Measurements from ENCODE around the gene MTA1. TPM values are rescaled to one million over a fixed set of nuclear protein-coding genes. Genes with fewer than 3 reads are reported as not detected.
A peak's percentile ranks its signal among the peaks of the same experiment; 100 is the strongest.

The MTA1 gene
- total and polyA plus RNA-seq, 2 donors from 2014 or later, result 30.4 to 112 TPM

GRCh38 chr14:105385698-105386365 lies 33.8 kb upstream of the MTA1 start:
- Histone ChIP-seq H3K9ac (ENCODE audit: low read length in 3 of 3) (no peak overlapping the region), H3K36me3 (ENCODE audit: control insufficient read depth in 2 of 3, insufficient read depth in 3 of 3, low read length in 3 of 3) (peaks cover 0 to 17% (median 5%) of the 10 kb centered on the region in 3 donors), H3K4me3 (ENCODE audit: low read length in 3 of 3) (no peak overlapping the region), H3K4me1 (ENCODE audit: control insufficient read depth in 2 of 3, insufficient read depth in 2 of 3, low read depth in 1 of 3, low read length in 3 of 3) (no peaks in the 10 kb centered on the region), H3K27ac (ENCODE audit: low read depth in 2 of 2, low read length in 2 of 2) (no peak overlapping the region), H3K9me3 (ENCODE audit: control insufficient read depth in 2 of 3, insufficient read depth in 1 of 3, low read length in 3 of 3) (no peaks in the 10 kb centered on the region), H3K27me3 (ENCODE audit: control insufficient read depth, insufficient read depth, low read length) (no peaks in the 10 kb centered on the region)
- FAIRE-seq (no peak), DNase-seq (peak in 1 of 5 donors; percentile 63)
- TF ChIP-seq, protein P1, sequence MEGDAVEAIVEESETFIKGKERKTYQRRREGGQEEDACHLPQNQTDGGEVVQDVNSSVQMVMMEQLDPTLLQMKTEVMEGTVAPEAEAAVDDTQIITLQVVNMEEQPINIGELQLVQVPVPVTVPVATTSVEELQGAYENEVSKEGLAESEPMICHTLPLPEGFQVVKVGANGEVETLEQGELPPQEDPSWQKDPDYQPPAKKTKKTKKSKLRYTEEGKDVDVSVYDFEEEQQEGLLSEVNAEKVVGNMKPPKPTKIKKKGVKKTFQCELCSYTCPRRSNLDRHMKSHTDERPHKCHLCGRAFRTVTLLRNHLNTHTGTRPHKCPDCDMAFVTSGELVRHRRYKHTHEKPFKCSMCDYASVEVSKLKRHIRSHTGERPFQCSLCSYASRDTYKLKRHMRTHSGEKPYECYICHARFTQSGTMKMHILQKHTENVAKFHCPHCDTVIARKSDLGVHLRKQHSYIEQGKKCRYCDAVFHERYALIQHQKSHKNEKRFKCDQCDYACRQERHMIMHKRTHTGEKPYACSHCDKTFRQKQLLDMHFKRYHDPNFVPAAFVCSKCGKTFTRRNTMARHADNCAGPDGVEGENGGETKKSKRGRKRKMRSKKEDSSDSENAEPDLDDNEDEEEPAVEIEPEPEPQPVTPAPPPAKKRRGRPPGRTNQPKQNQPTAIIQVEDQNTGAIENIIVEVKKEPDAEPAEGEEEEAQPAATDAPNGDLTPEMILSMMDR (IDR thresholded peaks at IDR 0.05; ENCODE audit: borderline replicate concordance, extremely low read depth, insufficient read depth), result no peak
- intact Hi-C loops (cut with DNase I), result no loop called here

GRCh38 chr14:105386581-105387529 lies 32.8 kb upstream of the MTA1 start:
- Histone ChIP-seq H3K4me1 (ENCODE audit: control insufficient read depth in 2 of 3, insufficient read depth in 2 of 3, low read depth in 1 of 3, low read length in 3 of 3) (no peaks in the 10 kb centered on the region), H3K27me3 (ENCODE audit: control insufficient read depth, insufficient read depth, low read length) (no peaks in the 10 kb centered on the region), H3K4me3 (ENCODE audit: low read length in 3 of 3) (no peak overlapping the region), H3K27ac (ENCODE audit: low read depth in 2 of 2, low read length in 2 of 2) (no peak overlapping the region), H3K9me3 (ENCODE audit: control insufficient read depth in 2 of 3, insufficient read depth in 1 of 3, low read length in 3 of 3) (no peaks in the 10 kb centered on the region), H3K36me3 (ENCODE audit: control insufficient read depth in 2 of 3, insufficient read depth in 3 of 3, low read length in 3 of 3) (peaks cover 0 to 14% (median 4%) of the 10 kb centered on the region in 3 donors), H3K9ac (ENCODE audit: low read length in 3 of 3) (no peak overlapping the region)
- peak in 1 of 5 donors; percentile 70 for DNase-seq
- intact Hi-C loops (cut with DNase I), result no loop called here
- no peak for FAIRE-seq
- TF ChIP-seq, protein P1 (IDR thresholded peaks at IDR 0.05; ENCODE audit: borderline replicate concordance, extremely low read depth, insufficient read depth), result no peak

GRCh38 chr14:105387530-105387922 lies 32.1 kb upstream of the MTA1 start:
- intact Hi-C loops (cut with DNase I), result no loop called here
- peaks cover 0 to 8% (median 4%) of the 10 kb centered on the region in 3 donors for H3K36me3 ChIP-seq (ENCODE audit: control insufficient read depth in 2 of 3, insufficient read depth in 3 of 3, low read length in 3 of 3)
- H3K27me3 ChIP-seq (ENCODE audit: control insufficient read depth, insufficient read depth, low read length), result no peaks in the 10 kb centered on the region
- H3K4me3 ChIP-seq (ENCODE audit: low read length in 3 of 3), result no peak overlapping the region
- no peak overlapping the region for H3K9ac ChIP-seq (ENCODE audit: low read length in 3 of 3)
- DNase-seq, result peak in 1 of 5 donors; percentile 61
- H3K27ac ChIP-seq (ENCODE audit: low read depth in 2 of 2, low read length in 2 of 2), result no peak overlapping the region
- no peak for FAIRE-seq
- TF ChIP-seq, protein P1 (IDR thresholded peaks at IDR 0.05; ENCODE audit: borderline replicate concordance, extremely low read depth, insufficient read depth), result no peak
- H3K4me1 ChIP-seq (ENCODE audit: control insufficient read depth in 2 of 3, insufficient read depth in 2 of 3, low read depth in 1 of 3, low read length in 3 of 3), result no peaks in the 10 kb centered on the region
- H3K9me3 ChIP-seq (ENCODE audit: control insufficient read depth in 2 of 3, insufficient read depth in 1 of 3, low read length in 3 of 3), result no peaks in the 10 kb centered on the region
